ENCODE results near the gene BCL2L1. TPM values are rescaled to one million over a fixed set of nuclear protein-coding genes. Genes with fewer than 3 reads are reported as not detected.

Gene BCL2L1
- total RNA-seq, 1 experiment from 2014 or later, result 226 TPM

DNA sequence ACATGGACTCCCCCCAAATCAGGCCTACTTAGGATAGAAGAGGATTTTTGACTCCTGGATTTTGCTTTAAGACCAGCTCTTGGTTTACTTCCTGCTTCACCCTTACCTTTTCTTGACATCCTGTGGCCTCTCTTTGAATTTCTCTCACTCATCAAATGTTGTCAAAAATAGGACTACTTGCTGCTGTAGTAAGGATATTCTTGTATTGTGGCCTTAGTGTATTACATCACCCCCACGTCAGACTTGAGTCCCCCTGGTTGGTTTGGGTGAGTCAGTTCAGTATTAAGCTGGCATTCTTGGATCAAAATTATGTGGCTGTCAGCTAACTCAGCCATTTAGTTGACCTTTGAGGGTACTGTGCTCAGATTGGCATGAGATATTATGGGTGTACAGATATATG lies 17.5 kb upstream of the BCL2L1 start:
- DNase-seq (ENCODE audit: low read depth, low spot score), result no peak
- Histone ChIP-seq H3K36me3 (ENCODE audit: control insufficient read depth in 1 of 2, insufficient read depth in 2 of 2, low read length in 2 of 2) (peaks cover 5 to 20% of the 10 kb centered on the region in 2 experiments; a peak in 3 of 4 replicates), H3K27ac (ENCODE audit: low read depth, low read length) (peak overlapping the region; percentile 85), H3K79me2 (ENCODE audit: insufficient read depth, low read length) (peaks cover 71% of the 10 kb centered on the region), H3K9me3 (ENCODE audit: control insufficient read depth in 1 of 2, insufficient read depth in 1 of 2, low read depth in 1 of 2, low read length in 2 of 2) (no peaks in the 10 kb centered on the region), H3K27me3 (ENCODE audit: insufficient read depth, low read length) (no peaks in the 10 kb centered on the region), H3K4me1 (ENCODE audit: control insufficient read depth in 1 of 2, insufficient read depth in 2 of 2, low read length in 2 of 2) (peaks cover 13 to 28% of the 10 kb centered on the region in 2 experiments; a peak in 3 of 4 replicates), H3K4me3 (replicated peaks in 1 of 2; ENCODE audit: low read depth in 1 of 2, low read length in 2 of 2) (peak overlapping the region; percentile 74 to 86), H2AFZ (ENCODE audit: low read depth, low read length, poor library complexity, severe bottlenecking) (no peak overlapping the region), H3K9ac (ENCODE audit: low read length) (peak overlapping the region; percentile 90), H4K20me1 (ENCODE audit: insufficient read depth) (no peaks in the 10 kb centered on the region), H3K4me2 (ENCODE audit: low read length) (peak overlapping the region; percentile 90), H3K9me2 (ENCODE audit: insufficient read depth) (no peaks in the 10 kb centered on the region)
- no TSS peak for BruUV-seq (replicated peaks)
- intact Hi-C loops (cut with micrococcal nuclease), result no loop called here
- no peak for TF ChIP-seq CTCF (IDR thresholded peaks at IDR 0.05 in 2 of 3, conservative IDR thresholded peaks at IDR 0.05 in 1 of 3; ENCODE audit: borderline replicate concordance in 1 of 3, insufficient read depth in 1 of 3, low read depth in 2 of 3, low read length in 2 of 3)
- TF ChIP-seq CEBPB (IDR thresholded peaks at IDR 0.05; ENCODE audit: low read depth), result no peak; the same call in 1 of the 2 replicates
- TF ChIP-seq ATF3 (IDR thresholded peaks at IDR 0.05), result no peak
- TF ChIP-seq EGR1 (IDR thresholded peaks at IDR 0.05; ENCODE audit: low read depth), result no peak
- ATAC-seq, result no peak
- ChIA-PET RAD21 (ENCODE audit: low non-redundant PET in 1 of 2, low total read pairs in 2 of 2, uncharacterized antibody in 2 of 2, unreplicated experiment in 2 of 2) (no interaction called here), POLR2A (interaction anchor here (1.7 kb wide), 1 partner anchor 106 kb away, joined by 3 read pairs; no protein-coding TSS in a partner anchor), CTCF (interaction anchor here (1.2 kb wide), 2 partner anchors 17 to 171 kb away, joined by 3 to 4 read pairs; no protein-coding TSS in a partner anchor)

GRCh38 chr20:31739550-31739977 lies 16.9 kb upstream of the BCL2L1 start:
- Histone ChIP-seq H3K79me2 (ENCODE audit: insufficient read depth, low read length) (peaks cover 64% of the 10 kb centered on the region), H3K4me3 (replicated peaks in 1 of 2; ENCODE audit: low read depth in 1 of 2, low read length in 2 of 2) (peak overlapping the region; percentile 74 to 86), H4K20me1 (ENCODE audit: insufficient read depth) (no peaks in the 10 kb centered on the region), H3K9me2 (ENCODE audit: insufficient read depth) (no peaks in the 10 kb centered on the region), H3K27me3 (ENCODE audit: insufficient read depth, low read length) (no peaks in the 10 kb centered on the region), H3K4me1 (ENCODE audit: control insufficient read depth in 1 of 2, insufficient read depth in 2 of 2, low read length in 2 of 2) (peaks cover 13 to 28% of the 10 kb centered on the region in 2 experiments; a peak in 3 of 4 replicates), H3K9ac (ENCODE audit: low read length) (peak overlapping the region; percentile 90), H3K27ac (ENCODE audit: low read depth, low read length) (peak overlapping the region; percentile 85), H2AFZ (ENCODE audit: low read depth, low read length, poor library complexity, severe bottlenecking) (no peak overlapping the region), H3K36me3 (ENCODE audit: control insufficient read depth in 1 of 2, insufficient read depth in 2 of 2, low read length in 2 of 2) (peaks cover 5 to 14% of the 10 kb centered on the region in 2 experiments; a peak in 3 of 4 replicates), H3K4me2 (ENCODE audit: low read length) (peak overlapping the region; percentile 90), H3K9me3 (ENCODE audit: control insufficient read depth in 1 of 2, insufficient read depth in 1 of 2, low read depth in 1 of 2, low read length in 2 of 2) (no peaks in the 10 kb centered on the region)
- BruUV-seq (replicated peaks), result TSS peak; percentile 73
- no peak for ATAC-seq
- ChIA-PET RAD21 (ENCODE audit: low non-redundant PET in 1 of 2, low total read pairs in 2 of 2, uncharacterized antibody in 2 of 2, unreplicated experiment in 2 of 2) (no interaction called here), CTCF (interaction anchor here (1.0 to 1.4 kb wide), 4 partner anchors 16 to 170 kb away, joined by 3 to 16 read pairs (median 5); no protein-coding TSS in a partner anchor), POLR2A (interaction anchor here (1.0 to 2.0 kb wide), 3 partner anchors 9 to 106 kb away, joined by 3 to 19 read pairs (median 5); partner anchors contain the start of gene BCL2L1)
- no peak for DNase-seq (ENCODE audit: low read depth, low spot score)
- intact Hi-C loops (cut with micrococcal nuclease), result no loop called here
- TF ChIP-seq POLR2A (IDR thresholded peaks at IDR 0.05; ENCODE audit: borderline replicate concordance, extremely low read depth, insufficient read depth, insufficient read length) (no peak), CEBPB (IDR thresholded peaks at IDR 0.05; ENCODE audit: low read depth) (no peak), EZH2 (IDR thresholded peaks at IDR 0.05) (no peak), TCF7L2 (IDR thresholded peaks at IDR 0.05; ENCODE audit: borderline replicate concordance, extremely low read depth, insufficient read depth, insufficient read length) (no peak), FOSL1 (IDR thresholded peaks at IDR 0.05; ENCODE audit: low read depth) (no peak), POLR2AphosphoS5 (IDR thresholded peaks at IDR 0.05; ENCODE audit: low read depth, low read length) (no peak), SRF (IDR thresholded peaks at IDR 0.05; ENCODE audit: low read depth) (no peak), SP1 (IDR thresholded peaks at IDR 0.05; ENCODE audit: low read depth) (no peak), EGR1 (IDR thresholded peaks at IDR 0.05; ENCODE audit: low read depth) (no peak), ZNF274 (IDR thresholded peaks at IDR 0.05; ENCODE audit: low read depth, low read length) (no peak), ZFX (IDR thresholded peaks at IDR 0.05) (no peak; the same call in 1 of the 2 replicates)
- TF ChIP-seq, protein P1, sequence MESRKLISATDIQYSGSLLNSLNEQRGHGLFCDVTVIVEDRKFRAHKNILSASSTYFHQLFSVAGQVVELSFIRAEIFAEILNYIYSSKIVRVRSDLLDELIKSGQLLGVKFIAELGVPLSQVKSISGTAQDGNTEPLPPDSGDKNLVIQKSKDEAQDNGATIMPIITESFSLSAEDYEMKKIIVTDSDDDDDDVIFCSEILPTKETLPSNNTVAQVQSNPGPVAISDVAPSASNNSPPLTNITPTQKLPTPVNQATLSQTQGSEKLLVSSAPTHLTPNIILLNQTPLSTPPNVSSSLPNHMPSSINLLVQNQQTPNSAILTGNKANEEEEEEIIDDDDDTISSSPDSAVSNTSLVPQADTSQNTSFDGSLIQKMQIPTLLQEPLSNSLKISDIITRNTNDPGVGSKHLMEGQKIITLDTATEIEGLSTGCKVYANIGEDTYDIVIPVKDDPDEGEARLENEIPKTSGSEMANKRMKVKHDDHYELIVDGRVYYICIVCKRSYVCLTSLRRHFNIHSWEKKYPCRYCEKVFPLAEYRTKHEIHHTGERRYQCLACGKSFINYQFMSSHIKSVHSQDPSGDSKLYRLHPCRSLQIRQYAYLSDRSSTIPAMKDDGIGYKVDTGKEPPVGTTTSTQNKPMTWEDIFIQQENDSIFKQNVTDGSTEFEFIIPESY (IDR thresholded peaks at IDR 0.05; ENCODE audit: extremely low read depth, insufficient replicate concordance, low read length), result no peak

Measured in HCT116 (cell line).